GM12874 (cell line): ENCODE data around the gene SERINC3.

Experiments used
- TF ChIP-seq, protein P1 (sequence below): IDR thresholded peaks from 2 replicates; pipeline ENCODE4 v1.5.1; 2011; ENCODE audit warnings: low read depth, mild to moderate bottlenecking, control low read depth, low read length, moderate library complexity; ENCODE audit not compliant: insufficient read depth

Gene SERINC3

DNA sequence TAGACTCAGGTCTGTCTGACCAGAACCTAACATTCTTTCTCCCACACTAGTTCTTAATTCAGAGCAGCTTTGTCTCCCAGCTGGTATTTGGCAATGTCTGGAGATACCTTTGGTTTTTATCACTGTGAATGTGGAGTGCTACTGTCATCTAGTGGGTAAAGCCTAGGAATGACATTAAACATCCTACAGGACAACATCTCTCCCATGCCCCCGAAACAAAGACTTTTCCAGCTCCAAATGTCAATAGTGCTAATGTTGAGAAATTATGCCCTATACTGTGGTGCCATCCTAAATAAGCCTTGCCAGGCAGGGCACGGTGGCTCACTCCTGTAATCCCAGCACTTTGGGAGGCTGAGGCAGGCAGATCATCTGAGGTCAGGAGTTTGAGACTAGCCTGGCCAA is 50.4 kb downstream of the SERINC3 start:
- TF ChIP-seq, protein P1, sequence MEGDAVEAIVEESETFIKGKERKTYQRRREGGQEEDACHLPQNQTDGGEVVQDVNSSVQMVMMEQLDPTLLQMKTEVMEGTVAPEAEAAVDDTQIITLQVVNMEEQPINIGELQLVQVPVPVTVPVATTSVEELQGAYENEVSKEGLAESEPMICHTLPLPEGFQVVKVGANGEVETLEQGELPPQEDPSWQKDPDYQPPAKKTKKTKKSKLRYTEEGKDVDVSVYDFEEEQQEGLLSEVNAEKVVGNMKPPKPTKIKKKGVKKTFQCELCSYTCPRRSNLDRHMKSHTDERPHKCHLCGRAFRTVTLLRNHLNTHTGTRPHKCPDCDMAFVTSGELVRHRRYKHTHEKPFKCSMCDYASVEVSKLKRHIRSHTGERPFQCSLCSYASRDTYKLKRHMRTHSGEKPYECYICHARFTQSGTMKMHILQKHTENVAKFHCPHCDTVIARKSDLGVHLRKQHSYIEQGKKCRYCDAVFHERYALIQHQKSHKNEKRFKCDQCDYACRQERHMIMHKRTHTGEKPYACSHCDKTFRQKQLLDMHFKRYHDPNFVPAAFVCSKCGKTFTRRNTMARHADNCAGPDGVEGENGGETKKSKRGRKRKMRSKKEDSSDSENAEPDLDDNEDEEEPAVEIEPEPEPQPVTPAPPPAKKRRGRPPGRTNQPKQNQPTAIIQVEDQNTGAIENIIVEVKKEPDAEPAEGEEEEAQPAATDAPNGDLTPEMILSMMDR: no peak

DNA sequence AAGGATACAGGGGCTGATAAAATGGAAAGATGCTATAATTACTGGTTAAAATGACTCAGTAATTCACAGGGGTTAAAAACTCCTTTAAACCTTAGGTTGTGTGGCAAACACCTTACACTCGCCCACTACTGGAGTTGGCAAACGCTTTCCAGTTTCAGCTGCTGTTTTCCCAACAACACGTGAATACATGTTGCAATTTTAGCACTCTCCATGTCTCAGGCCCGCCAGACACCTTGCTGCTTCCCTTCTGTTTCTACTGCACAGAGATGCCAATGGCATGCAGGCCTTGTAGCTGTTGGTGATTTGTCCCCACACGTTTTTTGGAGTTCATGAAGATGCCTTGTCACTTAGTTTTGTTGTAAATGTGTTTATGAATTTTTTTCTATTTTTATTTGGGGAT is 51.5 kb downstream of the SERINC3 start:
- TF ChIP-seq, protein P1: no peak

DNA sequence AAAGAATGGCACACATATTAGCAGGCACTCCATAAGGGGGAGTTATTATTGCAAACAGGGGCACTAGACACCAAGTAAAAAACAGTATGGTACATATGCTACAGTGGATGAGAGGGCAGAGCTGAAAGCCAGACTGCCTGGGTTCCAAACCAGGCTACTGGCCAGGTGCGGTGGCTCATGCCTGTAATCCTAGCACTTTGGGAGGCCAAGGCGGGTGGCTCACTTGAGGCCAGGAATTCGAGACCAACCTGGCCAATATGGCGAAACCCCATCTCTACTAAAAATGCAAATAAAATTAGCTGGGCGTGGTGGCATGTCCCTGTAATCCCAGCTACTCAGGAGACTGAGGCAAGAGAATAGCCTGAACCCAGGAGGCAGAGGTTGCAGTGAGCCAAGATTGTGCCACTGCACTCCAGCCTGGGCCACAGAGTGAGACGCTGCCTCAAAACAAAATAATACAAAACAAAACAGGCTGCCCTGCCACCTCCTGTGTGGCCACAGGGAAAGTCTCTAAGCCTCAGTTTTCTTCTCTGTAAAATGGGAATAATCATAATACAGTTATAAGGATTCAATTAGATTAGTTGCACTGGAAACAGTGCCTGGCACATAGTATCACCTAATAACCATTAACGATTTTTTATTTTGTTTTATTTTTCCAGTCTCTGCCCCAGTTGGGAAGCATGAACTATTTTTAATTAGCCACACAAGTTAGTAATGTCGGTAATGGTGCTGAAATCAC is 53.7 kb downstream of the SERINC3 start:
- TF ChIP-seq, protein P1: no peak

DNA sequence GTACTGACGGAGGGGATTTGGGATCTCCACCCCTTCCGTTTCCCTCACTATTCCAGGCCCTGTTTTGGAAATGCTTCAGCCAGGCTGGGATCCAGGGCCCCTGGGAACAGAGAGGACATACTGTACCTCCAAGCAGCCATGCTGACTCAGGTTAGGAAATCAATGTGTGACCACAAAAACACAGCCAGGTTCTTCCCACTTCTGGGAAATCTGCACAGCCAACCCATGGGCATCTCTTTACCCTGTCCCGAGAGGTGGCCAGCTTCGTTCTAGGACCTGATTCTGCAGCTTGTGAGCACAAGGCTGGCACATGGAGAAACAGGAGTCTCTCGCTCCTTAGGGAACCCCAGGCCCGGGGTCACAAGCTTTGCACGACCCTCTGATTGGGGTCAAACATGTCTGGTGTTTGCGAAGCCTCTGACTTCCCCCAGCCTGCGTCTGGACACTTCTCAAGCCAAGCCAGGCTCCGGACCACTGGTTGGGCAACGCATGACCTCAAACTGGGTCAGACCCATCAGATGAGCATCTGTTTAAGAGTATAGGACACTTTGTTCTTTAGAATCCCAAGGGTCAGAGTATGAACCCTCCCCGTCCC is 54.5 kb downstream of the SERINC3 start:
- TF ChIP-seq, protein P1: no peak

DNA sequence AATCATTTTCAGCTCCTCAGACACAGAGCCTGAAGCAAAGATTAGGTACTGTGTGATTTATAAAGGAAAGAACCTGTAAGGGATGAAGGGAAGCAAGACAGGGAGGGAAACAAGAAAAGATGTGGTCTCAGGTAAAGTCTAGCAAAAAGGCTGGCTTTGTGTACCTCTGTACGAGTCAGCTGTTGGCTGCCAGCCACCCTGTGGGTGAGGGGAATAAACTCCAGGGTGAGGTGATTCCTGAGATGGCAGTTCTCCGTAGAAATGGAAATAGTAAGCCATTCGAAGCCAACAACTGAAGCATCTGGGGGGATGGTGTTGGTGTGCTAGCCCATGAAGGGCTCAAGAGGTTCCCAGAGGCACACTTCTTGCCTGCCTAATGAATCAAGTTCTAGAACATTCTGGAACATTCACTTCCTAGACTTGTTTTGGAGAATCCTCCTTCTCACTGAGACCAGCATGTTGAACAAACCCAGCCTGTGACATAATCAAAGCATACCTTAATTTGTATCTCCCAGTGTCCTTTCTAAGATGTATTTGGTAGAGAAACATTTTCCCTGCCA is 56.8 kb downstream of the SERINC3 start:
- TF ChIP-seq, protein P1: no peak

DNA sequence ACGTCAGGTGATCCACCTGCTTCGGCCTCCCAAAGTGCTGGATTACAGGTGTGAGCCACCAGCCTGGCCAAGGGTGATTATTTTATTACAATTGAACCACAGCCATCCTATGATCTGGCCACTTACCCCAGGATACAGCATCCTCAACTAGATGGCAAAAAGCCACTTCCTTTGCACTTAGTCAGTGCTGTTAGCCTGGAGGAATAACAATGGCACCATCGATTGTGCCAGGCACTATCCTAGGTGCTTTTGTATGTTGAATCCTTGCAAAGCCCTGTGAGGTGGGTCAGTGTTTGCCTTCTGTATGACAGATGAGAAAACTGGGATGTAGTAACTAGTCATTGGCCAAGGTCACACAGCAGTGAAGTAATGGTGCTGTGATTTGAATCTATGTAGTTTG is 57.4 kb downstream of the SERINC3 start:
- TF ChIP-seq, protein P1: no peak

DNA sequence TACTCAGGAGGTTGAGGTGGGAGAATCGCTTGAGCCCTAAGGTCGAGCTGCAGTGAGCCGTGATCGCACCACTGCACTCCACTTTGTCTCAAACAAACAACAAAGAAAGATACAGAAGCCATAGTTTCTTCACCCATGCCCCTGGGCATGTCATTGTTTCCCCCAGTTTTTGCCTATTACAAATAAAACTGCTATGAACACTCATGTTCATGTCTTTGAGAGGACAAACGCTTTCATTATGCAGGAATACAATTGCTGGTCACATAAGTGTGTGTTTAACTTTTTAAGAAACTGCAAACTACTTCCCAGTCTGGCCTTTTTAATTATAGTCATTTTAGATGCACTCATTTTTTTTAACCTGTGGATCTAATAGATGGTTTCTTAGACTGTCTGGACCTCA is 58.4 kb downstream of the SERINC3 start:
- TF ChIP-seq, protein P1: no peak
